PFSK-1 (cell line): ENCODE data around the gene CNPY4.
A peak's percentile ranks its signal among the peaks of the same experiment; 100 is the strongest.

ENCODE experiments used
- FOXP2 ChIP-seq: optimal IDR thresholded peaks from 2 replicates; pipeline ENCODE3; 2011; ENCODE audit warnings: borderline replicate concordance, control low read depth, inconsistent platforms; ENCODE audit not compliant: insufficient read depth; ENCODE audit errors: extremely low read length, extremely low read depth
- POLR2AphosphoS5 ChIP-seq: IDR thresholded peaks from 2 replicates; pipeline ENCODE4 v1.6.1; 2012; ENCODE audit warnings: low read depth, mild to moderate bottlenecking, control low read depth, low read length, moderate library complexity
- REST ChIP-seq, 2 experiments: IDR thresholded peaks; 2 replicates each; pipeline versions ENCODE4 v1.6.1 to v1.8.0; 2011 to 2012; ENCODE audit warnings: low read depth in 2 of 2, low read length in 2 of 2, control low read depth in 1 of 2, inconsistent platforms in 1 of 2, mild to moderate bottlenecking in 1 of 2, moderate library complexity in 1 of 2; ENCODE audit not compliant: insufficient read depth in 1 of 2
- SIN3A ChIP-seq: IDR thresholded peaks from 2 replicates; pipeline ENCODE4 v1.6.1; 2012; ENCODE audit warnings: mild to moderate bottlenecking, low read length, moderate library complexity, borderline replicate concordance; ENCODE audit not compliant: insufficient read depth
- TAF1 ChIP-seq: IDR thresholded peaks from 2 replicates; pipeline ENCODE4 v1.6.1; 2012; ENCODE audit warnings: low read length, control low read depth, borderline replicate concordance; ENCODE audit not compliant: insufficient read depth

The CNPY4 gene

DNA sequence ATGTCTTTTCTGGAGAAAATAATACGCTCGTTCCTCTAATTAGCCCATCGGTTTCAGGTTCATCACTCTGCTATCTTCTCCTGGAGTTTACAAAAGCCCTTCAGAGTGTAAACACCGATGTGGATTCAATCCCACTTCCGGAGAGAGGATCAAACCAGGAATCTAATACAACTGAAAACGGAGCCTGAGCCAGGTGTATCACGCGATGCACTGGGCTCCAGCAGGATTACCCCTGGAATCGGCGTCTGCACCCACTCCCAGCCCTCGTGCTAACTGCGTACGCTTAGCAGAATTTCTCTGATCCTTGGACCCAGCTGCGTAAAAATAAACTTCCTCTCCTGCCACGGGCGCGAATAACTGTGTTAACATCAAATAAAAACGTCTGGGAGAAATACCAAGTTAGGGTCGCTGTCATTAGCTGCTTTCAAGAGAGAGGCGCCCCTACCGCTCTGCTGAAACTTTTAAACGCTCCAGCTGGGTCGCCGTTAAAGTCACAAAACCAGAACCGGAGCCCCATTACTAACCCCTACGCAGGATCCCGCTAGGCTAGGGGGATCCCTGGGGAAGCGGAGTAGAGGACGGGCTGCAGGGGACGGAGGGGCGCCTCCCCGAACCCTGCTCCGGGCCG, 38.4 kb upstream of the CNPY4 start:
- TF ChIP-seq POLR2AphosphoS5 (no peak), FOXP2 (no peak), SIN3A (no peak), TAF1 (no peak), REST (IDR thresholded peaks at IDR 0.05; ENCODE audit: insufficient read depth in 1 of 2, low read depth in 2 of 2, low read length in 2 of 2) (no peak)

DNA sequence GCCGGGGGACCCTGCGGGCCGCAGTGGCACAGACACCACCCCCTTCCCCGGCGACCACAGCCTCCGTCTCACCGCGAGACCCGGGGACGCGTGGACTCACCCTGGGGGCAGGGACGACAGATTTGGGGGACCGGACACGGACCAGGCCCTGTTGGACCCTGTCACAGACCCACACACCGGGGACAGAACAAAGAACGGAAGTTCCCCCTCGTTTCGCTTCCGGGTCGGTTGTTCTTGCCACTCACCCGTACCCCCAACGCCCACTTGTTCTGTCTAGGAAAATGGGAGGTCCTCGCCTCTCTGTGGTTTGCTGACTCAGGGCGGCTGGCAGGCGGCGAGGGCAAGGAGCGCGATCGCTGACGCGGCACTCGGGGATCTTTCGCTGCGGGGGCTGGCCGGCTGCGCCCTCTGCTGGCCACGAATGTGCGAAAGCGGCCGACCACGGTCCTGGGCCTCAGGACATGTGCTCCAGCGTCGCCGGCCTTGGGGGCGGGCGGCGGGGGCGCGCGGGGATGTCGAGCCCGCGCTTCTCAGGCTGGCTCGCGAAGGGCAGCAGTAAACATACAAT, 37.8 kb upstream of the CNPY4 start, which contains the start of gene ZNF3:
ZNF3 (minus strand) TSS at position 189 of the 568 bp plus-strand sequence. CDS start 4,366 bp downstream, outside the sequence.
- TF ChIP-seq TAF1 (peak; percentile 74), SIN3A (peak; percentile 83), FOXP2 (peak; percentile 97), REST (IDR thresholded peaks at IDR 0.05; ENCODE audit: insufficient read depth in 1 of 2, low read depth in 2 of 2, low read length in 2 of 2) (0 out of 4 replicates have a peak, but pooled peaks of 1 of the 2 experiments have one; percentile 40), POLR2AphosphoS5 (peak; percentile 72; the same call in 1 of the 2 replicates)

DNA sequence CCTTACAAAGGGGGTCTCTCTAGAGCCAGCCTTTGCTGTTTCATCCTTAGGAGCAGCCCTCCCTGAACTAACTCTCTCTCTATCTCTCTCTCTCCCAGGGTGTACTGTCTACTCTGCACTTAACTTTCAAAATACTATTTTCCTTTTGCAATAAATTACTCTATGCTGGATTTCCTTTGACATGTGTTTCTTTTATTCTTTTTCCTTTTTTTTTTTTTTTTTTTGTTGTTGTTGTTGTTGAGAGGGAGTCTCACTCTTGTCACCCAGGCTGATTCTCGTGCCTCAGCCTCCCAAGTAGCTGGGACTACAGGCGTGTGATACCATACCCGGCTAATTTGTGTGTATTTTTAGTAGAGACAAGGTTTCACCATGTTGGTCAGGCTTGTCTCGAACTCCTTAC, 36.5 kb upstream of the CNPY4 start:
- TF ChIP-seq FOXP2 (no peak), REST (IDR thresholded peaks at IDR 0.05; ENCODE audit: insufficient read depth in 1 of 2, low read depth in 2 of 2, low read length in 2 of 2) (no peak), TAF1 (no peak)

- TF ChIP-seq FOXP2 (no peak), REST (IDR thresholded peaks at IDR 0.05; ENCODE audit: insufficient read depth in 1 of 2, low read depth in 2 of 2, low read length in 2 of 2) (no peak), TAF1 (no peak), SIN3A (no peak), POLR2AphosphoS5 (no peak)
Measured at GRCh38 chr7:100085515-100085914, 33.9 kb upstream of the CNPY4 start.
